Stimulated activated memory B cell treated with anti-CD40 and anti-IgM and Interleukin-4, amounts not matched to agents 10 μg/mL and 1 μg/mL and 100 μg/mL, for 72 hours (primary cell): ENCODE results near the gene CYP27A1.

Experiments used
- ATAC-seq: fragments of 150-1000 bp; cut with Tn5 transposase; 2 replicates; pipeline ENCODE4 v1.10.0; 2021
- H3K27ac Mint-ChIP-seq: one replicate; pipeline ENCODE4 v1.8.0; 2022; ENCODE audit warnings: mild to moderate bottlenecking, mixed read lengths
- H3K27me3 Mint-ChIP-seq: one replicate; pipeline ENCODE4 v1.8.0; 2022; ENCODE audit warnings: mixed read lengths
- H3K36me3 Mint-ChIP-seq: one replicate; pipeline ENCODE4 v1.8.0; 2022; ENCODE audit warnings: mixed read lengths
- H3K4me1 Mint-ChIP-seq: one replicate; pipeline ENCODE4 v1.8.0; 2022; ENCODE audit warnings: mixed read lengths
- H3K4me3 Mint-ChIP-seq: one replicate; pipeline ENCODE4 v1.8.0; 2022; ENCODE audit warnings: mild to moderate bottlenecking, moderate library complexity, mixed read lengths
- H3K9me3 Mint-ChIP-seq: one replicate; pipeline ENCODE4 v1.8.0; 2022; ENCODE audit warnings: mixed read lengths

The CYP27A1 gene

GRCh38 chr2:218861645-218862318 lies 79.8 kb downstream of the CYP27A1 start:
- no peak for ATAC-seq
- Mint-ChIP-seq H3K4me1 (peaks cover 25% of the 10 kb centered on the region), H3K4me3 (no peak overlapping the region), H3K9me3 (no peaks in the 10 kb centered on the region), H3K27ac (no peak overlapping the region), H3K27me3 (peaks cover 93% of the 10 kb centered on the region), H3K36me3 (no peaks in the 10 kb centered on the region)

- Mint-ChIP-seq H3K4me3 (no peak overlapping the region), H3K9me3 (no peaks in the 10 kb centered on the region), H3K36me3 (no peaks in the 10 kb centered on the region), H3K27me3 (peaks cover 80% of the 10 kb centered on the region), H3K27ac (no peak overlapping the region), H3K4me1 (peaks cover 25% of the 10 kb centered on the region)
- ATAC-seq, result no peak
Measured at GRCh38 chr2:218863021-218863520, 81.1 kb downstream of the CYP27A1 start.
